ENCODE data around the gene ERN1.
"Not testable (repeated sequence)": the region's sequence is repeated elsewhere in the genome, so short reads cannot be mapped to it uniquely, and the experiment has no call there.

Gene ERN1

GRCh38 chr17:64129765-64130558 lies at the start of gene ERN1:
ERN1 (minus strand) TSS chr17:64130144; CDS start chr17:64130029, 115 bp downstream.
- peak; percentile 89 for DNase-seq (ENCODE audit: low read depth)

- DNase-seq (ENCODE audit: low read depth): not testable (repeated sequence)
Observed at GRCh38 chr17:64179024-64179423, 49.1 kb upstream of the ERN1 start.

GRCh38 chr17:64178011-64178825 lies 48.3 kb upstream of the ERN1 start:
- no peak for DNase-seq (ENCODE audit: low read depth)

- DNase-seq (ENCODE audit: low read depth): no peak
Observed at GRCh38 chr17:64177311-64178010, 47.5 kb upstream of the ERN1 start.

- DNase-seq (ENCODE audit: low read depth): no peak
Observed at GRCh38 chr17:64176556-64176955, 46.6 kb upstream of the ERN1 start.

GRCh38 chr17:64174686-64175456 lies 44.9 kb upstream of the ERN1 start:
- no peak for DNase-seq (ENCODE audit: low read depth)

GRCh38 chr17:64173646-64174045 lies 43.7 kb upstream of the ERN1 start:
- DNase-seq (ENCODE audit: low read depth): no peak

- DNase-seq (ENCODE audit: low read depth): no peak
Observed at GRCh38 chr17:64172510-64172909, 42.6 kb upstream of the ERN1 start.

- no peak for DNase-seq (ENCODE audit: low read depth)
Observed at GRCh38 chr17:64171041-64171440, 41.1 kb upstream of the ERN1 start.

GRCh38 chr17:64170286-64170685 lies 40.3 kb upstream of the ERN1 start:
- no peak for DNase-seq (ENCODE audit: low read depth)

GRCh38 chr17:64167666-64168065 lies 37.7 kb upstream of the ERN1 start:
- not testable (repeated sequence) for DNase-seq (ENCODE audit: low read depth)

- no peak for DNase-seq (ENCODE audit: low read depth)
Observed at GRCh38 chr17:64166876-64167275, 36.9 kb upstream of the ERN1 start.

GRCh38 chr17:64165347-64165746 lies 35.4 kb upstream of the ERN1 start:
- DNase-seq (ENCODE audit: low read depth): no peak

- DNase-seq (ENCODE audit: low read depth): no peak
Observed at GRCh38 chr17:64164596-64165285, 34.8 kb upstream of the ERN1 start.

GRCh38 chr17:64163468-64163867 lies 33.5 kb upstream of the ERN1 start:
- DNase-seq (ENCODE audit: low read depth): no peak

GRCh38 chr17:64162554-64162953 lies 32.6 kb upstream of the ERN1 start:
- no peak for DNase-seq (ENCODE audit: low read depth)

- no peak for DNase-seq (ENCODE audit: low read depth)
Observed at GRCh38 chr17:64161380-64162176, 31.6 kb upstream of the ERN1 start.

GRCh38 chr17:64160378-64160777 lies 30.4 kb upstream of the ERN1 start:
- DNase-seq (ENCODE audit: low read depth): peak; percentile 74

- DNase-seq (ENCODE audit: low read depth): no peak
Observed at GRCh38 chr17:64158831-64159590, 29.1 kb upstream of the ERN1 start.

GRCh38 chr17:64158406-64158805 lies 28.5 kb upstream of the ERN1 start:
- no peak for DNase-seq (ENCODE audit: low read depth)

Measured in GM04504 (cell line).